ENCODE measurements around the gene ZNF217.

GRCh38 chr20:53527196-53527595 is 66.4 kb downstream of the ZNF217 start:
- TF ChIP-seq CTCF (IDR thresholded peaks at IDR 0.05) = no peak
- no peak for TF ChIP-seq POLR2A (IDR thresholded peaks at IDR 0.05)

Measured in thyroid gland (tissue), 4 donors.